HG03064 (cell line): Measurements from ENCODE around the gene FDX2.

ENCODE experiments used
- ATAC-seq: cut with Tn5 transposase; IDR thresholded peaks from one replicate; pipeline ENCODE4 v1.9.1; 2021; ENCODE audit warnings: low read depth; ENCODE audit not compliant: unreplicated experiment

The FDX2 gene

GRCh38 chr19:10306327-10306726 is 9.5 kb downstream of the FDX2 start:
- ATAC-seq: no peak

- ATAC-seq: no peak
These were observed 10.5 kb downstream of the FDX2 start for GRCh38 chr19:10305139-10305806.

- no peak for ATAC-seq
These were observed 16.0 kb downstream of the FDX2 start for GRCh38 chr19:10299545-10300458.

- no peak for ATAC-seq
These were observed 19.8 kb downstream of the FDX2 start for GRCh38 chr19:10295847-10296591.

- no peak for ATAC-seq
These were observed 20.4 kb downstream of the FDX2 start for GRCh38 chr19:10295305-10295846.

- no peak for ATAC-seq
These were observed 21.5 kb downstream of the FDX2 start for GRCh38 chr19:10294368-10294697.

- ATAC-seq: no peak
These were observed 22.0 kb downstream of the FDX2 start for GRCh38 chr19:10293637-10294367.

GRCh38 chr19:10292789-10293636 is 22.8 kb downstream of the FDX2 start:
- ATAC-seq: no peak

- peak; percentile 42 for ATAC-seq
These were observed 23.5 kb downstream of the FDX2 start for GRCh38 chr19:10292206-10292788.

GRCh38 chr19:10291554-10292205 is 24.1 kb downstream of the FDX2 start:
- ATAC-seq: no peak

- no peak for ATAC-seq
These were observed 24.8 kb downstream of the FDX2 start for GRCh38 chr19:10290876-10291553.

GRCh38 chr19:10290357-10290875 is 25.4 kb downstream of the FDX2 start:
- ATAC-seq: no peak

- ATAC-seq: no peak
These were observed 25.9 kb downstream of the FDX2 start, which contains the start of gene ICAM5 for GRCh38 chr19:10289836-10290356. TSS of gene ICAM5 (plus strand) at chr19:10289952. CDS start at chr19:10290044, 92 bp downstream.

- no peak for ATAC-seq
These were observed 26.5 kb downstream of the FDX2 start for GRCh38 chr19:10289167-10289835.

- ATAC-seq: no peak
These were observed 27.1 kb downstream of the FDX2 start for GRCh38 chr19:10288662-10289166.

GRCh38 chr19:10286803-10287737 is 28.7 kb downstream of the FDX2 start, which contains the start of gene ICAM4:
TSS of gene ICAM4 (plus strand) at chr19:10286955. CDS start at chr19:10287013, 58 bp downstream.
- ATAC-seq: no peak
